Ovary (tissue), 9 donors: ENCODE results near the gene GSTT2B. TPM values are rescaled to one million over a fixed set of nuclear protein-coding genes. Genes with fewer than 3 reads are reported as not detected.
"Not testable (repeated sequence)": the region's sequence is repeated elsewhere in the genome, so short reads cannot be mapped to it uniquely, and the experiment has no call there.

Source experiments
- DNase-seq, 5 donors: peaks; one replicate each; pipeline ENCODE4 v3.0.0-alpha.2; 2019 to 2020
- H3K27ac ChIP-seq, 2 donors: fragments of 200-600 bp; one replicate each; pipeline versions ENCODE4 v1.5.1 to v1.8.0; 2019 to 2022
- H3K27me3 ChIP-seq: fragments of 200-600 bp; one replicate; pipeline ENCODE4 v1.8.0; 2022
- H3K36me3 ChIP-seq: fragments of 200-600 bp; sonication (generic); one replicate; pipeline ENCODE4 v1.5.1; 2019
- H3K4me1 ChIP-seq: one replicate; pipeline ENCODE4 v1.8.1; 2013; ENCODE audit warnings: mild to moderate bottlenecking, moderate library complexity; ENCODE audit not compliant: insufficient read depth
- H3K4me3 ChIP-seq: fragments of 200-600 bp; sonication (generic); one replicate; pipeline ENCODE4 v1.5.1; 2017
- H3K9me3 ChIP-seq, 2 donors: fragments of 200-600 bp in 1 of 2; sonication (generic) in 1 of 2; one replicate each; pipeline versions ENCODE4 v1.5.1 to v1.8.1; 2013 to 2019; ENCODE audit warnings: mild to moderate bottlenecking in 1 of 2, moderate library complexity in 1 of 2
- EP300 ChIP-seq: sonication (generic); formaldehyde crosslinking; IDR thresholded peaks from one replicate; pipeline ENCODE4 v1.6.1; 2017; ENCODE audit warnings: antibody characterized with exemption
- POLR2A ChIP-seq: fragments of 450-650 bp; IDR thresholded peaks from one replicate; pipeline ENCODE4 v1.6.1; 2017; ENCODE audit warnings: antibody characterized with exemption, mild to moderate bottlenecking, moderate library complexity
- WGBS, 3 donors: extraction: QIAGEN DNeasy Blood & Tissue Kit in 1 of 3; methylation state at CpG; one replicate each; pipeline versions ENCODE4 v1.1.5 to v1.1.7; 2013 to 2017; 5-methylcytosine and 5-hydroxymethylcytosine counted together
- intact Hi-C, 4 donors: fragments of 100-400 bp; cut with DNase I; formaldehyde crosslinking; loops; one replicate each; pipeline versions ENCODE4 v1.11.0 to v1.15.1; 2022 to 2023
- polyA plus RNA-seq, 2 donors: library from polyadenylated mRNA; stranded (reverse); fragments of 200-250 nt in 1 of 2; fragments of 350-450 nt in 1 of 2; fragmentation: Illumina TruSeq in 1 of 2; extraction: RNeasy Lipid Tissue Mini Kit (QIAGEN cat#74804) in 1 of 2; gene quantifications; one replicate each; pipeline ENCODE4 v1.2.3, GENCODE V29; 2013 to 2014
- total RNA-seq, 7 donors: library from RNA; depleted of rRNA in 2 of 7; stranded (reverse); fragments of >200 nt in 2 of 7; fragmentation: NEBNext Ultra II Directional in 3 of 7; extraction: Animal tissue kit (Norgen Biotek cat#: 25700) in 3 of 7; gene quantifications; one replicate each; pipeline versions ENCODE4 v1.1.0 to v1.2.4, GENCODE V29; 2016 to 2023
- TF ChIP-seq, protein P1 (sequence below), 3 donors: fragments of 450-650 bp in 2 of 3; fragments of 200-600 bp in 1 of 3; IDR thresholded peaks; one replicate each; pipeline versions ENCODE4 v1.5.1 to v1.8.0; 2016 to 2022; ENCODE audit warnings: antibody characterized with exemption in 3 of 3, mild to moderate bottlenecking in 1 of 3
- donor health status: DM: no; HTN: no; CAD: no; lungs with moderate emphysema.
- donor health status: DM: no; HTN: no; CAD: no.
- donor health status: Bipolar disorder and iron deficiency.
- donor health status: DM: yes; HTN: yes; CAD: no.
- donor health status: DM: no; HTN: no; CAD: no.
- donor health status: DM: yes; HTN: yes; CAD: no.

GSTT2B gene
- total and polyA plus RNA-seq, 9 donors = 5.8 to 20.9 (median 12.3) TPM

DNA sequence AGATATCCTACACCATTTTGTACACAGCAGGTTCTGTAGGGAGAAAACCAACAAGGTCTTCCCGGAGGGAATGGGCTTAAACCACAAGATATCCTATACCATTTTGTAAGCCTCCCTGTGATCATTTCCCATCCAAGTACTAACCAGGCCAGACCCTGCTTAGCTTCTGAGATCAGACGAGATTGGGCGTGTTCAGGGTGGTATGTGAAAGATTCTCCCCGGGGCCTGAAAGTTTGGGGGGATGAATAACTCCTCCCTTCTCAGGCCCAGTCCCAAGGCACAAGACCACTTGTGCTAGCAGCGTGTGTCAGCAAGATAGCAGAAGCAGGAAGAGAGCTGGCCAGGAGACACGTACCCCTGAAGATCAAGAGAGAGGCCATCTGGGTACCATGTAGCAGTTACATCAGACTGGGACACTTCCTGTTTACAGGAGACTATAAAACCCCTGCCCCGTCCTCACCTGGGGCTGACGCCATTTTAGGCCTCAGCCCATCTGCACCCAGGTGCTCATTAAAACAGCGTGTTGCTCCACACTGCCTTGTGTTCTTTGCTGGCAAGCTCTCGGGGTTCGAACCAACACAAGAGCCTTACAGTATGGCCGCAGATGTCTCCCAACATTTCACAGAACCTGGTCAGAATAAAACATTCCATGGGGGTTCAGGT lies 49.5 kb downstream of the GSTT2B start:
- Histone ChIP-seq H3K4me1 (peaks cover 6% of the 10 kb centered on the region), H3K9me3 (no peaks in the 10 kb centered on the region), H3K36me3 (no peaks in the 10 kb centered on the region), H3K27ac (no peak overlapping the region), H3K27me3 (no peaks in the 10 kb centered on the region), H3K4me3 (no peak overlapping the region)
- peak in 2 of 5 donors; percentile 14 to 17 for DNase-seq
- TF ChIP-seq, protein P1, sequence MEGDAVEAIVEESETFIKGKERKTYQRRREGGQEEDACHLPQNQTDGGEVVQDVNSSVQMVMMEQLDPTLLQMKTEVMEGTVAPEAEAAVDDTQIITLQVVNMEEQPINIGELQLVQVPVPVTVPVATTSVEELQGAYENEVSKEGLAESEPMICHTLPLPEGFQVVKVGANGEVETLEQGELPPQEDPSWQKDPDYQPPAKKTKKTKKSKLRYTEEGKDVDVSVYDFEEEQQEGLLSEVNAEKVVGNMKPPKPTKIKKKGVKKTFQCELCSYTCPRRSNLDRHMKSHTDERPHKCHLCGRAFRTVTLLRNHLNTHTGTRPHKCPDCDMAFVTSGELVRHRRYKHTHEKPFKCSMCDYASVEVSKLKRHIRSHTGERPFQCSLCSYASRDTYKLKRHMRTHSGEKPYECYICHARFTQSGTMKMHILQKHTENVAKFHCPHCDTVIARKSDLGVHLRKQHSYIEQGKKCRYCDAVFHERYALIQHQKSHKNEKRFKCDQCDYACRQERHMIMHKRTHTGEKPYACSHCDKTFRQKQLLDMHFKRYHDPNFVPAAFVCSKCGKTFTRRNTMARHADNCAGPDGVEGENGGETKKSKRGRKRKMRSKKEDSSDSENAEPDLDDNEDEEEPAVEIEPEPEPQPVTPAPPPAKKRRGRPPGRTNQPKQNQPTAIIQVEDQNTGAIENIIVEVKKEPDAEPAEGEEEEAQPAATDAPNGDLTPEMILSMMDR (IDR thresholded peaks at IDR 0.05) = no peak
- 94 to 95% (median 94%) methylated on average over 12 of the region's 12 CpGs for WGBS, 3 donors
- intact Hi-C loops = loop anchor here in 1 of 4 donors (10.0 kb wide), 1 partner anchor 47 kb away; no protein-coding TSS in a partner anchor

DNA sequence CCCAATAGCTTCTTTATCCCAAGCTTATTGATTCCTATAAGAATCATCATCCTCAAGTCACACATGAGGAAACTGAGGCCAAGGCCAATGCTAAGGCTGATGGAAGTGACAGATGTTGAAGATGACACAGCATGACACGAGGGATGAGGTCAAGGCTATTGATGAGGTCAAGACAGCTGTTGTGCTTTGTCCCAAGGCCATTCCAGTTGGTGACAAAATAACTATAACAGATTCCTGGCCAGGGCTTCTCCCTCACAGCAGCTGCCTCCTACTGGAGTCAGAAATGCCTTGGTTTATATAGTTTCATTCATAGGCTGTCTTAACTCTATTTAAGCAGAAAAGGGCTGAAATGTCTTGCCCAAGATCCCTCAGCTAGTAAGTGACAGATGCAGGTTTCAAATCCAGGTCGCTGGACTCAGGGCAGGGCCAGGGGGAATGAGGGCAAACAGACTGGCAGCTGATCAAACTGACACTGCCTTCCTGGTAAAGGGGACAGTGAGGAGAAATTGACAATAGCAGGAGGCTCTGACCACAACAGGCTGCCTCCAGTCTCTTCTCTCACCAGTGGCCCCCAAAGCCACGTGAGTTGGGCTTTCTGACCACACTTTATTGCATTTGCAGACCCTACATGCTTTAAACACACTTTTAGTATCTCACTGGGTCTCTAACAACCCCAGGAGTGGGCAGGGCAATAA lies 50.4 kb downstream of the GSTT2B start:
- 79 to 84% (median 82%) methylated on average over 3 of the region's 3 CpGs for WGBS, 3 donors
- Histone ChIP-seq H3K4me3 (no peak overlapping the region), H3K27ac (no peak overlapping the region), H3K4me1 (peaks cover 6% of the 10 kb centered on the region), H3K27me3 (no peaks in the 10 kb centered on the region), H3K9me3 (no peaks in the 10 kb centered on the region), H3K36me3 (no peaks in the 10 kb centered on the region)
- TF ChIP-seq, protein P1 (IDR thresholded peaks at IDR 0.05) = no peak
- no peak for TF ChIP-seq EP300
- TF ChIP-seq POLR2A = no peak
- peak in 2 of 5 donors; percentile 8 to 15 for DNase-seq
- intact Hi-C loops = loop anchor here in 1 of 4 donors (10.0 kb wide), 1 partner anchor 46 kb away; no protein-coding TSS in a partner anchor

DNA sequence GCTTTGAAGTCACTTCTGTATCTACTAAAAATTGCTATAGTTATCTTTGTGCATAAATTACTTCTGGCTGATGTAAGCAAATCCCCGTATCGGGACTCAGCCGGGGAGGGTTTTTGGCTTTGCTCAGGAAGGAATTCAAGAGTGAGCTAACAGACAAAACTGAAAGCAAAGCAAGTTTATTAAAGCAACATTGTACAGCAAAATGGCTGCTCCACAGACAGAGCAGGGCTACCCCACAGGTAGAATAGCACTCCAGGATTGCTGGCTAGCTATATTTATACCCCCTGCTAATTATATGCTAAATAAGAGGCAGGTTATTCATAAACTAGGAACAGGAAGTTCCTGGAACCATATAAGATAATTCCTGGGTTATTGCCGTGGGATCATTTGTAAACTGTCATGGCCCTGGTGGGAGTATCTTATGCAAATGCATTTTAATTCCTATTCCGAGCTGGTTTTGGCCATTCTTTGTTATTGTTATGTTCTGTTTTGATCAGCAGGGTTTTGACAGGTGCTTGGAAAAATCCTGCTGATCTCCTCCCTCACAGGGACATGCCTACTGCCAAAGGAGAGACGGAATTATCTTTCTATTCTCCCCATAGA lies 51.6 kb downstream of the GSTT2B start:
- intact Hi-C loops = no loop called here
- TF ChIP-seq EP300 (no peak), POLR2A (no peak)
- TF ChIP-seq, protein P1 (IDR thresholded peaks at IDR 0.05) = no peak
- Histone ChIP-seq H3K27ac (peak overlapping the region in 1 of 2 donors; percentile 21), H3K4me1 (peaks cover 6% of the 10 kb centered on the region), H3K27me3 (no peaks in the 10 kb centered on the region), H3K4me3 (no peak overlapping the region), H3K36me3 (no peaks in the 10 kb centered on the region), H3K9me3 (no peaks in the 10 kb centered on the region)
- DNase-seq = peak in 1 of 5 donors; percentile 34
- 5 to 12% (median 9%) methylated on average over 6 of the region's 6 CpGs for WGBS, 3 donors

DNA sequence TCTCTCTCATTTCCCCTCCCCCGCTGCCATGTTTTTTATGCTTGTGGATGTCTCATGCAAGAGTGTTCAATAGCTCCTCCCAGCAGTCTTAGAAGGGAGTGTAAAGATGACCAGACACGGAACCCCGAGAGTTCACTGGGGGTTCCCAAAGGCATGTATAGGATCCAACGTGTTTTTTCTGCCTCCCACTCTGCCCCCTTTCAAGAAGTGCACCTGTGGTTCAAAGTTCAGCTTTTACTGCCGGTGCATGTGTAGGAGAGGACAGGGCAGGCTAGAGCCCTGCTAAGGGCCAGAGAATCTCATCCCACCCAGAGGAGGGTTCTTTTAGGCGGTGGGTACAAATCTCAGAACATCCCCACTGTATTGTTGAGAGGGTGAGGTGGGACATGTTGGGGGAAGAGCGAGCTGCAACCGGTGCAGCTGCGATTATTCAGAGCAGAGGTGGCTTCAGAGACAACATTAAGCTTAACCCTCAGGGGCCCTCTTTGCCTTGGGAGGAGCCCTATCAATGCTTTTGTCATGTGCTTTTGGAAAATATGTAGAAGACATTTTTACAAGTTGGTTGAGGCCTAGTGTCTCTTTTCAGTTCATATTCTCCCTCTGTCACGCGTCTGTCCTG lies 52.3 kb downstream of the GSTT2B start:
- Histone ChIP-seq H3K9me3 (no peaks in the 10 kb centered on the region), H3K4me3 (no peak overlapping the region), H3K4me1 (peaks cover 6% of the 10 kb centered on the region), H3K36me3 (no peaks in the 10 kb centered on the region), H3K27me3 (no peaks in the 10 kb centered on the region), H3K27ac (no peak overlapping the region)
- peak in 1 of 5 donors; percentile 9 for DNase-seq
- no peak for TF ChIP-seq EP300
- no peak for TF ChIP-seq POLR2A
- TF ChIP-seq, protein P1 (IDR thresholded peaks at IDR 0.05) = no peak
- 43 to 53% (median 44%) methylated on average over 11 of the region's 11 CpGs for WGBS, 3 donors
- intact Hi-C loops = no loop called here

DNA sequence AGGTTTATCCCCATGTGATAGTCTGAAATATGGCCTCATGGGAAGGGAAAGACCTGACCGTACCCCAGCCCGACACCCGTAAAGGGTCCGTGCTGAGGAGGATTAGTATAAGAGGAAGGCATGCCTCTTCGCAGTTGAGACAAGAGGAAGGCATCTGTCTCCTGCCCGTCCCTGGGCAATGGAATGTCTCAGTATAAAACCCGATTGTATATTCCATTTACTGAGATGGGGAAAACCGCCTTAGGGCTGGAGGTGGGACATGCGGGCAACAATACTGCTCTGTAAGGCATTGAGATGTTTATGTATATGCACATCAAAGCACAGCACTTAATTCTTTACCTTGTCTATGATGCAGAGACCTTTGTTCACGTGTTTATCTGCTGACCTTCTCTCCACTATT lies 53.6 kb downstream of the GSTT2B start:
- DNase-seq, H3K4me1 ChIP-seq, H3K9me3 ChIP-seq, H3K27ac ChIP-seq, H3K36me3 ChIP-seq, H3K27me3 ChIP-seq, intact Hi-C loops, H3K4me3 ChIP-seq: not testable (repeated sequence)
- 68 to 75% (median 71%) methylated on average over 10 of the region's 10 CpGs for WGBS, 3 donors
